ENCODE results near the gene HNRNPD. TPM values are rescaled to one million over a fixed set of nuclear protein-coding genes. Genes with fewer than 3 reads are reported as not detected.
"Not testable (repeated sequence)": the region's sequence is repeated elsewhere in the genome, so short reads cannot be mapped to it uniquely, and the experiment has no call there.

Gene HNRNPD
- total RNA-seq, 1 donor from 2014 or later, result 91.8 TPM

GRCh38 chr4:82415922-82416365 lies 42.2 kb upstream of the HNRNPD start:
- H3K27me3 ChIP-seq, result no peaks in the 10 kb centered on the region
- no peaks in the 10 kb centered on the region for H3K36me3 ChIP-seq
- H3K27ac ChIP-seq, result no peak overlapping the region
- no peaks in the 10 kb centered on the region for H3K4me1 ChIP-seq
- H3K9me3 ChIP-seq, result no peaks in the 10 kb centered on the region
- intact Hi-C loops (cut with DNase I), result no loop called here
- no peak for DNase-seq (ENCODE audit: extremely low spot score in 2 of 2)
- TF ChIP-seq POLR2AphosphoS5 (IDR thresholded peaks at IDR 0.05; ENCODE audit: insufficient read depth in 1 of 2, low read depth in 1 of 2), result no peak
- TF ChIP-seq CTCF (IDR thresholded peaks at IDR 0.05), result no peak
- TF ChIP-seq POLR2A (IDR thresholded peaks at IDR 0.05), result no peak
- H3K4me3 ChIP-seq, result no peak overlapping the region

GRCh38 chr4:82415061-82415460 lies 41.3 kb upstream of the HNRNPD start:
- H3K27ac ChIP-seq; H3K9me3 ChIP-seq; H3K27me3 ChIP-seq; H3K36me3 ChIP-seq; H3K4me1 ChIP-seq; DNase-seq (ENCODE audit: extremely low spot score in 2 of 2); intact Hi-C loops (cut with DNase I); H3K4me3 ChIP-seq: not testable (repeated sequence)

GRCh38 chr4:82403725-82404124 lies 29.9 kb upstream of the HNRNPD start:
- Histone ChIP-seq H3K27ac (no peak overlapping the region), H3K9me3 (no peaks in the 10 kb centered on the region), H3K4me3 (no peak overlapping the region), H3K4me1 (no peaks in the 10 kb centered on the region), H3K27me3 (no peaks in the 10 kb centered on the region), H3K36me3 (no peaks in the 10 kb centered on the region)
- intact Hi-C loops (cut with DNase I), result no loop called here
- TF ChIP-seq CTCF (IDR thresholded peaks at IDR 0.05), result no peak
- TF ChIP-seq POLR2A (IDR thresholded peaks at IDR 0.05), result no peak
- no peak for TF ChIP-seq POLR2AphosphoS5 (IDR thresholded peaks at IDR 0.05; ENCODE audit: insufficient read depth in 1 of 2, low read depth in 1 of 2)
- DNase-seq (ENCODE audit: extremely low spot score in 2 of 2), result no peak

- no peaks in the 10 kb centered on the region for H3K27me3 ChIP-seq
- intact Hi-C loops (cut with DNase I), result no loop called here
- no peaks in the 10 kb centered on the region for H3K9me3 ChIP-seq
- H3K27ac ChIP-seq, result no peak overlapping the region
- no peak for DNase-seq (ENCODE audit: extremely low spot score in 2 of 2)
- no peaks in the 10 kb centered on the region for H3K36me3 ChIP-seq
- TF ChIP-seq CTCF (IDR thresholded peaks at IDR 0.05), result no peak
- no peak for TF ChIP-seq POLR2AphosphoS5 (IDR thresholded peaks at IDR 0.05; ENCODE audit: insufficient read depth in 1 of 2, low read depth in 1 of 2)
- TF ChIP-seq POLR2A (IDR thresholded peaks at IDR 0.05), result no peak
- no peaks in the 10 kb centered on the region for H3K4me1 ChIP-seq
- no peak overlapping the region for H3K4me3 ChIP-seq
Observed at GRCh38 chr4:82402196-82402775, 28.5 kb upstream of the HNRNPD start.

- Histone ChIP-seq H3K27ac (no peak overlapping the region), H3K4me1 (no peaks in the 10 kb centered on the region), H3K4me3 (no peak overlapping the region), H3K36me3 (no peaks in the 10 kb centered on the region), H3K9me3 (no peaks in the 10 kb centered on the region), H3K27me3 (no peaks in the 10 kb centered on the region)
- no peak for DNase-seq (ENCODE audit: extremely low spot score in 2 of 2)
- intact Hi-C loops (cut with DNase I), result no loop called here
- TF ChIP-seq POLR2A (IDR thresholded peaks at IDR 0.05) (no peak), POLR2AphosphoS5 (IDR thresholded peaks at IDR 0.05; ENCODE audit: insufficient read depth in 1 of 2, low read depth in 1 of 2) (no peak), CTCF (IDR thresholded peaks at IDR 0.05) (no peak)
Observed at GRCh38 chr4:82401600-82401999, 27.8 kb upstream of the HNRNPD start.
